ENCODE data around the gene SMC1B.

Gene SMC1B

GRCh38 chr22:45456811-45457210 lies 43.4 kb upstream of the SMC1B start:
- TF ChIP-seq, protein P1, sequence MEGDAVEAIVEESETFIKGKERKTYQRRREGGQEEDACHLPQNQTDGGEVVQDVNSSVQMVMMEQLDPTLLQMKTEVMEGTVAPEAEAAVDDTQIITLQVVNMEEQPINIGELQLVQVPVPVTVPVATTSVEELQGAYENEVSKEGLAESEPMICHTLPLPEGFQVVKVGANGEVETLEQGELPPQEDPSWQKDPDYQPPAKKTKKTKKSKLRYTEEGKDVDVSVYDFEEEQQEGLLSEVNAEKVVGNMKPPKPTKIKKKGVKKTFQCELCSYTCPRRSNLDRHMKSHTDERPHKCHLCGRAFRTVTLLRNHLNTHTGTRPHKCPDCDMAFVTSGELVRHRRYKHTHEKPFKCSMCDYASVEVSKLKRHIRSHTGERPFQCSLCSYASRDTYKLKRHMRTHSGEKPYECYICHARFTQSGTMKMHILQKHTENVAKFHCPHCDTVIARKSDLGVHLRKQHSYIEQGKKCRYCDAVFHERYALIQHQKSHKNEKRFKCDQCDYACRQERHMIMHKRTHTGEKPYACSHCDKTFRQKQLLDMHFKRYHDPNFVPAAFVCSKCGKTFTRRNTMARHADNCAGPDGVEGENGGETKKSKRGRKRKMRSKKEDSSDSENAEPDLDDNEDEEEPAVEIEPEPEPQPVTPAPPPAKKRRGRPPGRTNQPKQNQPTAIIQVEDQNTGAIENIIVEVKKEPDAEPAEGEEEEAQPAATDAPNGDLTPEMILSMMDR (IDR thresholded peaks at IDR 0.05; ENCODE audit: control insufficient read depth, extremely low read depth, insufficient read depth), result no peak
- no peak for DNase-seq (ENCODE audit: low read depth)
- H3K4me3 ChIP-seq (ENCODE audit: low read depth, low read length), result no peak overlapping the region

DNA sequence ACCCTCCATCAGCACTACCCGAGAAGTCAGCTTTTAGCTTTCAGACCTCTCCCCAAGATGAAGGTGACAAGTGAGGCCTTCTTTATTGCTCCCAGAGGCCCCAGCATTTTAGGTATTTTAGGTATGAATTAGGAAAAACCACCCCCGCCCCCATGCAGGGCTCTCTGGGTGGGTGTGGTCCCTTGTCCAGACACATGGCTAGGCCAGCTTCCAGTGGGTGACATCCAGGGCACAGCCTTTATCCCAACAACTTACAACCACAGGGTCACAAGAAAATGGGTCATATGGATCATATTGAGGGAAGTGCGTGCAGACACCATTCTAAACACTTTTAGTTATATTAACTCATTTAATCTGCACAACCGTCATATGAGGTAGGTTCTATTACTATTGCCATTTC lies 42.2 kb upstream of the SMC1B start:
- TF ChIP-seq, protein P1 (IDR thresholded peaks at IDR 0.05; ENCODE audit: control insufficient read depth, extremely low read depth, insufficient read depth), result no peak
- DNase-seq (ENCODE audit: low read depth), result no peak
- H3K4me3 ChIP-seq (ENCODE audit: low read depth, low read length), result no peak overlapping the region

- no peak for DNase-seq (ENCODE audit: low read depth)
- H3K4me3 ChIP-seq (ENCODE audit: low read depth, low read length), result no peak overlapping the region
- TF ChIP-seq, protein P1 (IDR thresholded peaks at IDR 0.05; ENCODE audit: control insufficient read depth, extremely low read depth, insufficient read depth), result no peak
Observed at GRCh38 chr22:45455212-45455611, 41.8 kb upstream of the SMC1B start.

DNA sequence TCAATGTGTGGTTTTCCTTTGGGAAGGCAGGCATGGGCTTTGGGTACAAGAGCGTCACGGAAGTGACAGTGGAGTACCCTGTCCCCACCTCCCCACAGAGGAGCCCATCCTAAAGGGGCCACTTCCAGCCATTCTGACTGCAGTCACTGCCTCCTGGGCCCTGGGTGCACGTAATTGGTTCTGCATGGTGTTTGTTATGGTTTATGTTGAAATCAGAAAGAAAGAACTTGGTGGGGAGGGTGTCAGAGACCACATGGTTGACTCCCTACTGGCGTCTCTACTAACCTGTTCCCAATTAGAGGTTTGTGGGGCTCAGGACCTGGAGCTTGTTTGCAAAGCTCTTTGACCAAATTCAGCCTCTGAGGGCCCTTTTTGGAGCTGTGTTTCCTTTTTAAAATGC lies 40.9 kb upstream of the SMC1B start:
- TF ChIP-seq, protein P1 (IDR thresholded peaks at IDR 0.05; ENCODE audit: control insufficient read depth, extremely low read depth, insufficient read depth), result no peak
- DNase-seq (ENCODE audit: low read depth), result no peak
- H3K4me3 ChIP-seq (ENCODE audit: low read depth, low read length), result no peak overlapping the region

DNA sequence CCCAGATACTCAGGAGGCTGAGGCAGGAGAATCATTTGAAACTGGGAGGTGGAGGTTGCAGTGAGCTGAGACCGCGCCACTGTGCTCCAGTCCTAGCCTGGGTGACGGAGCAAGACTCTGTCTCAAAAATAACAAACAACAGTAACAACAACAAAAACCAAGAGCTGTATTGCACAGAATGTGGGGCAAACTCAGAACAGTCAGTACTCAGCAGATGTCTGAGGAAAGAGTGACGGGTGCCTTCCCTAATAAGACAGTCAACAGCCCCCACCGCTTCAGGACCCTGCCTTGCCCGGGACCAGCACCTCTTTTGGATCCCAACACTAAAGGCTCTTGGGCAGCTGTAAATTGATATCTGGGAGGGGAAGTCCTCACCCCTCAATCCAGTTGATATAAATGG lies 40.4 kb upstream of the SMC1B start:
- H3K4me3 ChIP-seq (ENCODE audit: low read depth, low read length), result no peak overlapping the region
- TF ChIP-seq, protein P1 (IDR thresholded peaks at IDR 0.05; ENCODE audit: control insufficient read depth, extremely low read depth, insufficient read depth), result no peak
- DNase-seq (ENCODE audit: low read depth), result no peak

DNA sequence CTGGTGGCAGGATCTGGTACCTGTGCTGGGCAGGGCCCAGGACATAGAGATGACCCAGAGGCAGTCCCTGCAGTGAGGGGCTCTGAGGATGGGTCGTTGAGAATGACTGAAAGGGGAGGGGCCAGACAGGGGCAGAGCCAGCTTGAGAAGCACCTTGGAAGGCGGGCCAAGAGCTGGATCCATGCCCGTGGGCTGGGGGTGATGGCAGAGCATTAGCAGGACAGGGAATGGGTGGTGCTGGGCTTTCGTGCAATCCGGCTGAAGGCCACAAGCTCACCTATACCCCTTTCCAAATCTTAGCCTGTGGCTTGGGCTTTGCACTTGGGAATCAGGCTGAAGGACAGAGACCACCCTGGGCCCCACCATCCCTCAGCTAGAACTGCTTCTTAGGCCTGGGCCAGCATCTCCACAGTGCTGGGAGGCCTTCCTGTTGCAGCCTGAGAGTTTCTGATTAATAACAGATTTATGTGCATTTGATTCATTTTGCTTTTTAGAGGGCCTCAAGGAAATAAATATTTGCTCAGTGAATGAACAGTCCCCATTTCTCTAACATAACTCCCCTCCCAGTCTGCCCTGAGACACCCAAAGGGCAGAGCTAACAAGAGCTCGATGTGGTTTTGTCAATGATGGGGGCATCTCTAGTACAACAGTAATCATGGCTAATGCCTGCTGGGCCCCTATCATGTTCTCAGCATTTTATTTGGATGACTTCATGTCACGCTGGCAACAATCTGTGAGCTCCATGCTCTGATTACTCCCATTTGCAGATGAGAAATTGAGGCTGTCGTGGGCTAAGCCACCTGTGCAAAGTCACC lies 39.4 kb upstream of the SMC1B start:
- no peak overlapping the region for H3K4me3 ChIP-seq (ENCODE audit: low read depth, low read length)
- TF ChIP-seq, protein P1 (IDR thresholded peaks at IDR 0.05; ENCODE audit: control insufficient read depth, extremely low read depth, insufficient read depth), result no peak
- no peak for DNase-seq (ENCODE audit: low read depth)

- H3K4me3 ChIP-seq (ENCODE audit: low read depth, low read length), result no peak overlapping the region
- no peak for DNase-seq (ENCODE audit: low read depth)
- TF ChIP-seq, protein P1 (IDR thresholded peaks at IDR 0.05; ENCODE audit: control insufficient read depth, extremely low read depth, insufficient read depth), result no peak
Observed at GRCh38 chr22:45451972-45452371, 38.6 kb upstream of the SMC1B start.
